Heart left ventricle (tissue), 16 donors: ENCODE measurements around the gene MECP2. TPM values are rescaled to one million over a fixed set of nuclear protein-coding genes. Genes with fewer than 3 reads are reported as not detected.

Source experiments
- ATAC-seq, 4 donors: fragments of 200-7000 bp; cut with Tn5 transposase; one replicate each; pipeline ENCODE4 v1.9.1; 2020 to 2022; ENCODE audit warnings: moderate library complexity in 4 of 4, mild to moderate bottlenecking in 3 of 4, moderate number of reproducible peaks in 1 of 4
- DNase-seq, 5 donors: peaks; one replicate each; pipeline ENCODE4 v3.0.0-alpha.2; 2020
- H3K27ac ChIP-seq, 12 donors: fragments of 200-600 bp; sonication (generic) in 4 of 12; one replicate each; pipeline versions ENCODE4 v1.5.0 to v1.8.0; 2016 to 2022; ENCODE audit warnings: mild to moderate bottlenecking in 2 of 12
- H3K27me3 ChIP-seq, 9 donors: fragments of 200-600 bp; sonication (generic) in 2 of 9; one replicate each; pipeline versions ENCODE4 v1.5.1 to v1.8.0; 2016 to 2022; ENCODE audit warnings: mild to moderate bottlenecking in 3 of 9
- H3K36me3 ChIP-seq, 9 donors: fragments of 200-600 bp; sonication (generic) in 2 of 9; one replicate each; pipeline versions ENCODE4 v1.5.0 to v1.8.0; 2018 to 2022; ENCODE audit warnings: mild to moderate bottlenecking in 2 of 9
- H3K4me1 ChIP-seq, 12 donors: fragments of 200-600 bp; sonication (generic) in 4 of 12; one replicate each; pipeline versions ENCODE4 v1.5.0 to v1.8.0; 2016 to 2022; ENCODE audit warnings: mild to moderate bottlenecking in 3 of 12
- H3K4me3 ChIP-seq, 12 donors: fragments of 200-600 bp; sonication (generic) in 4 of 12; one replicate each; pipeline versions ENCODE4 v1.5.0 to v1.8.0; 2017 to 2022; ENCODE audit warnings: mild to moderate bottlenecking in 9 of 12, moderate library complexity in 4 of 12
- H3K9me3 ChIP-seq, 12 donors: fragments of 200-600 bp; sonication (generic) in 4 of 12; one replicate each; pipeline versions ENCODE4 v1.5.0 to v1.8.0; 2016 to 2022; ENCODE audit warnings: mild to moderate bottlenecking in 1 of 12
- POLR2A ChIP-seq, 2 donors: fragments of 450-650 bp; IDR thresholded peaks; one replicate each; pipeline ENCODE4 v1.6.1; 2017; ENCODE audit warnings: antibody characterized with exemption in 2 of 2, mild to moderate bottlenecking in 2 of 2, moderate library complexity in 2 of 2
- WGBS, 4 donors: extraction: QIAGEN DNeasy Blood & Tissue Kit in 2 of 4; methylation state at CpG; one replicate each; pipeline versions ENCODE4 v1.1.5 to v1.1.7; 2013 to 2018; 5-methylcytosine and 5-hydroxymethylcytosine counted together
- intact Hi-C, 10 donors: fragments of 100-400 bp; cut with DNase I; formaldehyde crosslinking; loops; one replicate each; pipeline versions ENCODE4 v1.11.1 to v1.14.2; 2022
- polyA plus RNA-seq, 2 donors: library from polyadenylated mRNA; stranded (reverse); fragments of 200-250 nt; gene quantifications; one replicate each; pipeline ENCODE4 v1.2.3, GENCODE V29; 2013
- total RNA-seq, 9 donors: library from RNA; depleted of rRNA in 2 of 9; stranded (reverse); fragments of >200 nt in 2 of 9; fragmentation: NEBNext Ultra II Directional in 3 of 9; extraction: Animal tissue kit (Norgen Biotek cat#: 25700) in 3 of 9; gene quantifications; one replicate each; pipeline versions ENCODE4 v1.1.0 to v1.2.4, GENCODE V29; 2016 to 2023
- TF ChIP-seq, protein P1 (sequence below), 12 donors: fragments of 200-600 bp; sonication (generic) in 4 of 12; IDR thresholded peaks; one replicate each; pipeline versions ENCODE4 v1.5.0 to v1.8.0; 2018 to 2022; ENCODE audit warnings: antibody characterized with exemption in 12 of 12, mild to moderate bottlenecking in 5 of 12
- donor health status: ischemic (EF 13 %, LVEDD 7.1; RV severe dilation, severe dysfunction).
- donor health status: healthy with polysubstance abuse.
- donor health status: DM: no; HTN: yes; CAD: no.
- donor health status: DM: no; HTN: no; CAD: no.
- donor health status: ischemic (EF 25% LVEDD 6.9; RV normal size, moderate dysfunction).
- donor health status: ischemic (EF 25% LVEDD 5.7; RV mildly dilated, moderate dysfunction).
- donor health status: healthy.
- donor health status: DM: yes; HTN: yes; CAD: no.
- donor health status: ischemic (EF 35%, LVEDD 5.7; RV mildly dilated, moderate dysfunction).
- donor health status: nonischemic (EF 11% LVEDD 7.7; RV severe dilation, severe dysfunction).
- donor health status: DM: yes; HTN: yes; CAD: no.
- donor health status: PGD.
- donor health status: ischemic (EF 29% LVEDD 5.4; RV normal size, mild dysfunction).
- donor health status: nonischemic (EF 23%, LVEDD 6.1; RV moderate dilation, normal function).

MECP2 gene
- total and polyA plus RNA-seq, 11 donors: 22.7 to 83.3 (median 33.6) TPM

DNA sequence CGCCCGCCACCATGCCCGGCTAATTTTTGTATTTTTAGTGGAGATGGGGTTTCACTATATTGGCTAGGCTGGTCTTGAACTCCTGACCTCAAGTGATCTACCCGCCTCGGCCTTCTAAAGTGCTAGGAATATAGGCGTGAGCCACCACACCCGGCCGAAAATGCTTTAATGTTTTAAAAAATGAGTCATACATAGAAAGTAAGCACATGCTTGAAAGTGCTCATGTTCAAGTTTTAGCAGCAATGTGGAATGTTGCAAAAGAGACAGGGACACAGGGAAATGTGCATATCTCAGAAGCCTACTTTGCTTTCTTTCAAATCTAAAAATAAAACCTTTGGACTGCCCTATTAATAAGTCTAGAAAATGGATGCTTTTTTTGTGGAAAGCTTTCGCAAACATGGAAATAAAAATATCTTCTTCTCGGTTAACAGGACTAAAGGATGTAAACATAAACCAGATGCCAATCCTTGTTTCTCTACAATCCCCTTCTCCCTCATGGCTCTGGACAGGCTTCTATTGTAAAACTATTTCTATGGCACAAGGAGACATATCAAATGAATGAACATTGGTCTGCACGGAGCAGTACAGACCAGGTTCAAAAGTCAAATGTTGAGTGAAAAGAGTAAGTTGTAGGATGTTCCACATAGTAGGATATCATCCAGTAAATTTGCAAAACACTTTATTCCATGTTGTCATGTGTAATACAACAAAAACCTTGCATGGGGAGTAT is 15.0 kb downstream of the MECP2 start:
- intact Hi-C loops: no loop called here
- DNase-seq (no peak), ATAC-seq (peak in 2 of 4 donors; percentile 14 to 29)
- TF ChIP-seq, protein P1, sequence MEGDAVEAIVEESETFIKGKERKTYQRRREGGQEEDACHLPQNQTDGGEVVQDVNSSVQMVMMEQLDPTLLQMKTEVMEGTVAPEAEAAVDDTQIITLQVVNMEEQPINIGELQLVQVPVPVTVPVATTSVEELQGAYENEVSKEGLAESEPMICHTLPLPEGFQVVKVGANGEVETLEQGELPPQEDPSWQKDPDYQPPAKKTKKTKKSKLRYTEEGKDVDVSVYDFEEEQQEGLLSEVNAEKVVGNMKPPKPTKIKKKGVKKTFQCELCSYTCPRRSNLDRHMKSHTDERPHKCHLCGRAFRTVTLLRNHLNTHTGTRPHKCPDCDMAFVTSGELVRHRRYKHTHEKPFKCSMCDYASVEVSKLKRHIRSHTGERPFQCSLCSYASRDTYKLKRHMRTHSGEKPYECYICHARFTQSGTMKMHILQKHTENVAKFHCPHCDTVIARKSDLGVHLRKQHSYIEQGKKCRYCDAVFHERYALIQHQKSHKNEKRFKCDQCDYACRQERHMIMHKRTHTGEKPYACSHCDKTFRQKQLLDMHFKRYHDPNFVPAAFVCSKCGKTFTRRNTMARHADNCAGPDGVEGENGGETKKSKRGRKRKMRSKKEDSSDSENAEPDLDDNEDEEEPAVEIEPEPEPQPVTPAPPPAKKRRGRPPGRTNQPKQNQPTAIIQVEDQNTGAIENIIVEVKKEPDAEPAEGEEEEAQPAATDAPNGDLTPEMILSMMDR (IDR thresholded peaks at IDR 0.05): no peak
- no peak for TF ChIP-seq POLR2A (IDR thresholded peaks at IDR 0.05)
- Histone ChIP-seq H3K9me3 (no peaks in the 10 kb centered on the region), H3K27ac (peak overlapping the region in 11 of 12 donors; percentile 1 to 51 (median 36)), H3K4me1 (peaks cover 0 to 43% (median 23%) of the 10 kb centered on the region in 12 donors), H3K27me3 (peaks cover 0 to 23% (median 0%) of the 10 kb centered on the region in 9 donors), H3K4me3 (no peak overlapping the region), H3K36me3 (peaks cover 0 to 13% (median 0%) of the 10 kb centered on the region in 9 donors)
- 30 to 65% (median 54%) methylated on average over 11 of the region's 11 CpGs for WGBS, 4 donors

DNA sequence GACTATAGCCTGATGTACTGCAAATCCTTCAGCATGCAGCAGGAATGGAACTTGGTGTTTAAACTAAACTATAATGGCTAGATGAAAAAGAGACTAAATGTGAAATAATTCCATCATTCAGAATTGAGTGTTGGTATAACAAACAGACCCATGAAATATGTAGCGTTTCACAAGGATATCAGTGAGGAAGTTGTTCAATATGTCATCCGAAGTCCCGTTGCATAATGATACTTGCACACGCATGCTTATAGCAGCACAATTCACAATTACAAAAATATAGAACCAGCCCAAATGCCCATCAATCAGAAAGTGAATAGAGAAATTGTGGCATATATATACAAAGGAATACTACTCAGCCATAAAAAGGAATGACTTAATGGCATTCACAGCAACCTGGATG is 20.4 kb downstream of the MECP2 start:
- H3K4me1 ChIP-seq: peaks cover 0 to 52% (median 19%) of the 10 kb centered on the region in 12 donors
- no peak for ATAC-seq

GRCh38 chrX:154074199-154074598 is 23.3 kb downstream of the MECP2 start:
- ATAC-seq (peak in 2 of 4 donors; percentile 20 to 41), DNase-seq (no peak)
- no peaks in the 10 kb centered on the region for H3K9me3 ChIP-seq
- peaks cover 0 to 36% (median 0%) of the 10 kb centered on the region in 9 donors for H3K27me3 ChIP-seq
- no peak for TF ChIP-seq POLR2A (IDR thresholded peaks at IDR 0.05)
- TF ChIP-seq, protein P1 (IDR thresholded peaks at IDR 0.05): no peak
- H3K27ac ChIP-seq: peak overlapping the region in 1 of 12 donors; percentile 16
- H3K4me1 ChIP-seq: peaks cover 0 to 44% (median 14%) of the 10 kb centered on the region in 12 donors
- H3K4me3 ChIP-seq: no peak overlapping the region
- peaks cover 0 to 6% (median 0%) of the 10 kb centered on the region in 9 donors for H3K36me3 ChIP-seq
- intact Hi-C loops: no loop called here
- WGBS, 4 donors: 48 to 76% (median 58%) methylated on average over 3 of the region's 3 CpGs

More for the DNA sequence above, 20.4 kb downstream of the MECP2 start:
- no peak for DNase-seq
- TF ChIP-seq, protein P1 (IDR thresholded peaks at IDR 0.05): no peak
- TF ChIP-seq POLR2A (IDR thresholded peaks at IDR 0.05): no peak
- Histone ChIP-seq H3K36me3 (peaks cover 0 to 13% (median 0%) of the 10 kb centered on the region in 9 donors), H3K27ac (no peak overlapping the region), H3K9me3 (no peaks in the 10 kb centered on the region), H3K4me3 (no peak overlapping the region), H3K27me3 (peaks cover 0 to 40% (median 0%) of the 10 kb centered on the region in 9 donors)
- 94 to 97% (median 94%) methylated on average over 4 of the region's 4 CpGs for WGBS, 4 donors
- intact Hi-C loops: no loop called here

DNA sequence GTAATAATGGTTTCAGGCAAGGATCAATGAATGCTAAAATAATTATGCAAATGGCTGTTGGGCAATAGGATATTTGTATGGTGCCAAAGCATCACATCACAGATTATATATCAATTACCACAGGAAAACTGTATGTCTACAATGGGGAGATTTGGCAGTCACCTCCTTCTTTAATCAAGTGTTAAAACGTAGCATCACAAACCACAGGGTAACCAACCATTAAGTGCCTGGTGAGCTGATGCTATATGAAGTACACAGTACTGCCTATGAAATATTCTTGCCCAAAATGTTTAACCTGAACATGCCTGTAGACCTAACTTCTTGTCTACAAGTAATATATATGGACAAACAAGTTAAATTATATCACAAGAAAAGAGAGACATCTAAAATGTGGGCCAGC is 25.3 kb downstream of the MECP2 start:
- WGBS, 4 donors: 50 to 72% (median 57%) methylated on average over 1 of the region's 1 CpG

More for the DNA sequence above, 25.3 kb downstream of the MECP2 start:
- Histone ChIP-seq H3K27me3 (peaks cover 0 to 29% (median 0%) of the 10 kb centered on the region in 9 donors), H3K36me3 (no peaks in the 10 kb centered on the region), H3K9me3 (no peaks in the 10 kb centered on the region), H3K27ac (no peak overlapping the region), H3K4me3 (no peak overlapping the region), H3K4me1 (peaks cover 0 to 55% (median 14%) of the 10 kb centered on the region in 12 donors)
- no peak for ATAC-seq
- intact Hi-C loops: no loop called here
- DNase-seq: no peak
- TF ChIP-seq POLR2A (IDR thresholded peaks at IDR 0.05): no peak
- TF ChIP-seq, protein P1 (IDR thresholded peaks at IDR 0.05): no peak
